WTC11 (cell line): ENCODE data around the gene MRC2.

Source experiments
- CREB1 ChIP-seq: sonication (generic); formaldehyde crosslinking; IDR thresholded peaks from 2 replicates; pipeline ENCODE4 v1.8.0; 2023; ENCODE audit warnings: mild to moderate bottlenecking, missing genetic modification reagents
- GABPB1 ChIP-seq: sonication (generic); formaldehyde crosslinking; IDR thresholded peaks from 2 replicates; pipeline ENCODE4 v1.8.1; 2023; ENCODE audit warnings: mild to moderate bottlenecking, missing genetic modification reagents
- SMAD4 ChIP-seq: sonication (generic); formaldehyde crosslinking; IDR thresholded peaks from 2 replicates; pipeline ENCODE4 v1.8.0; 2022; ENCODE audit warnings: mild to moderate bottlenecking, missing genetic modification reagents
- TEAD1 ChIP-seq: sonication (generic); formaldehyde crosslinking; IDR thresholded peaks from 2 replicates; pipeline ENCODE4 v1.8.0; 2022; ENCODE audit warnings: mild to moderate bottlenecking, missing genetic modification reagents
- ZNF138 ChIP-seq: sonication (generic); formaldehyde crosslinking; conservative IDR thresholded peaks from 2 replicates; pipeline ENCODE4 v1.8.1; 2022; ENCODE audit warnings: mild to moderate bottlenecking, moderate library complexity, missing genetic modification reagents
- TF ChIP-seq, protein P1 (sequence below): fragments of 200-600 bp; IDR thresholded peaks from 2 replicates; pipeline ENCODE4 v1.8.0; 2022; ENCODE audit warnings: antibody characterized with exemption
- TF ChIP-seq, protein P2 (sequence below): sonication (generic); formaldehyde crosslinking; IDR thresholded peaks from 2 replicates; pipeline ENCODE4 v1.8.0; 2022; ENCODE audit warnings: mild to moderate bottlenecking, missing genetic modification reagents

DNA sequence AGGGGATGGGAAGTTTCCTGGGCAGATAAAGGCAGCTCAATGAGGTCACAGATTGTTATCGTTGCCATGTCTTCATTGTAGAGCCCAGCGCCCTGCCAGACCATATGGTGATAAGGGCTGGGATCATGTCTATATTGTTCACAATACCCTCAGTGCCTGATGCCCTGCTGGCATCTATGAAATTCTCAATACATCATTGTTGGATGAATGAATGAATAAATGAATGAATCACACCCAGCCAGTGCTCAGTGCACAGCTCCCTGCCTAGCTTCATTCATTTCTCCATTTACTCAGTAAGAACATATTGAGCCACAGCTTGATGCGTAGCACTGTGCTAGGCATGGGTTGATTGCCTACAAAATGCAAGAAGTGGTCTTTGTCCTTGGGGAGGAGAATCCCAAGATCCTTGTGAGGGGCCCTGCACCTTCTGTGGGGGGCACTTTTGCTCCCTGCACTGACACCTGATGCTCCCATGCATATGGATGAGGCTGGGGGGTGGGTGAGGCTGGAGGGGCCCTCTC, 29.7 kb downstream of the MRC2 start:
- TF ChIP-seq, protein P1, sequence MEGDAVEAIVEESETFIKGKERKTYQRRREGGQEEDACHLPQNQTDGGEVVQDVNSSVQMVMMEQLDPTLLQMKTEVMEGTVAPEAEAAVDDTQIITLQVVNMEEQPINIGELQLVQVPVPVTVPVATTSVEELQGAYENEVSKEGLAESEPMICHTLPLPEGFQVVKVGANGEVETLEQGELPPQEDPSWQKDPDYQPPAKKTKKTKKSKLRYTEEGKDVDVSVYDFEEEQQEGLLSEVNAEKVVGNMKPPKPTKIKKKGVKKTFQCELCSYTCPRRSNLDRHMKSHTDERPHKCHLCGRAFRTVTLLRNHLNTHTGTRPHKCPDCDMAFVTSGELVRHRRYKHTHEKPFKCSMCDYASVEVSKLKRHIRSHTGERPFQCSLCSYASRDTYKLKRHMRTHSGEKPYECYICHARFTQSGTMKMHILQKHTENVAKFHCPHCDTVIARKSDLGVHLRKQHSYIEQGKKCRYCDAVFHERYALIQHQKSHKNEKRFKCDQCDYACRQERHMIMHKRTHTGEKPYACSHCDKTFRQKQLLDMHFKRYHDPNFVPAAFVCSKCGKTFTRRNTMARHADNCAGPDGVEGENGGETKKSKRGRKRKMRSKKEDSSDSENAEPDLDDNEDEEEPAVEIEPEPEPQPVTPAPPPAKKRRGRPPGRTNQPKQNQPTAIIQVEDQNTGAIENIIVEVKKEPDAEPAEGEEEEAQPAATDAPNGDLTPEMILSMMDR: no peak
- TF ChIP-seq, protein P2, sequence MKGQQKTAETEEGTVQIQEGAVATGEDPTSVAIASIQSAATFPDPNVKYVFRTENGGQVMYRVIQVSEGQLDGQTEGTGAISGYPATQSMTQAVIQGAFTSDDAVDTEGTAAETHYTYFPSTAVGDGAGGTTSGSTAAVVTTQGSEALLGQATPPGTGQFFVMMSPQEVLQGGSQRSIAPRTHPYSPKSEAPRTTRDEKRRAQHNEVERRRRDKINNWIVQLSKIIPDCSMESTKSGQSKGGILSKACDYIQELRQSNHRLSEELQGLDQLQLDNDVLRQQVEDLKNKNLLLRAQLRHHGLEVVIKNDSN (CRISPR knock-in tag): no peak
- TF ChIP-seq ZNF138 (CRISPR knock-in tag) (no peak), GABPB1 (CRISPR knock-in tag) (no peak), TEAD1 (CRISPR knock-in tag) (no peak), CREB1 (CRISPR knock-in tag) (no peak), SMAD4 (CRISPR knock-in tag) (no peak)
